Testis (tissue), 2 donors: Measurements from ENCODE around the gene PLEKHA8.
"Not testable (repeated sequence)": the region's sequence is repeated elsewhere in the genome, so short reads cannot be mapped to it uniquely, and the experiment has no call there.

ENCODE experiments used
- CTCF ChIP-seq, 3 experiments: fragments of 450-650 bp in 2 of 3; fragments of 200-600 bp in 1 of 3; sonication (generic) in 1 of 3; IDR thresholded peaks; one replicate each; pipeline ENCODE4 v1.5.1; 2016 to 2019; ENCODE audit warnings: antibody characterized with exemption in 3 of 3, mild to moderate bottlenecking in 2 of 3, moderate library complexity in 1 of 3
- POLR2A ChIP-seq: fragments of 450-650 bp; IDR thresholded peaks from one replicate; pipeline ENCODE4 v1.6.1; 2017; ENCODE audit warnings: antibody characterized with exemption, mild to moderate bottlenecking, moderate library complexity

DNA sequence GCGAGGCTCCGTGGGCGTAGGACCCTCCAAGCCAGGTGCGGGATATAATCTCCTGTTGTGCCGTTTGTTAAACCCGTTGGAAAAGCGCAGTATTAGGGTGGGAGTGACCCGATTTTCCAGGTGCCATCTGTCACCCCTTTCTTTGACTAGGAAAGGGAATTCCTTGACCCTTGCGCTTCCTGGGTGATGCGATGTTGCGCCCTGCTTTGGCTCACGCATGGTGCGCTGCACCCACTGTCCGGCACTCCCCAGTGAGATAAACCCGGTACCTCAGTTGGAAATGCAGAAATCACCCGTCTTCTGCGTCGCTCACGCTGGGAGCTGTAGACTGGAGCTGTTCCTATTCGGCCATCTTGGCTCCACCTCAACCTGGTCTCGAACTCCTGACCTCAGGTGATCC lies 70.4 kb downstream of the PLEKHA8 start:
- TF ChIP-seq CTCF (IDR thresholded peaks at IDR 0.05); POLR2A: not testable (repeated sequence)
